Activated T-cell treated with anti-CD3 and anti-CD28 coated beads for 24 hours (primary cell): ENCODE data around the gene ATP2A3.
A peak's percentile ranks its signal among the peaks of the same experiment; 100 is the strongest.

ENCODE experiments used
- DNase-seq: peaks from one replicate; pipeline ENCODE4 v3.0.0-alpha.2; 2020; ENCODE audit warnings: low read depth

Gene ATP2A3

GRCh38 chr17:3910420-3911270, 53.6 kb downstream of the ATP2A3 start:
- no peak for DNase-seq

GRCh38 chr17:3909257-3909656, 55.0 kb downstream of the ATP2A3 start:
- DNase-seq: no peak

GRCh38 chr17:3907483-3908216, 56.6 kb downstream of the ATP2A3 start:
- DNase-seq: no peak

GRCh38 chr17:3906881-3907280, 57.4 kb downstream of the ATP2A3 start:
- DNase-seq: no peak

GRCh38 chr17:3905017-3905520, 59.2 kb downstream of the ATP2A3 start:
- no peak for DNase-seq

GRCh38 chr17:3904501-3904900, 59.7 kb downstream of the ATP2A3 start:
- no peak for DNase-seq

- DNase-seq: no peak
These were observed 60.4 kb downstream of the ATP2A3 start for GRCh38 chr17:3903881-3904290.

GRCh38 chr17:3903051-3903825, 61.0 kb downstream of the ATP2A3 start:
- no peak for DNase-seq

GRCh38 chr17:3900646-3901045, 63.6 kb downstream of the ATP2A3 start:
- DNase-seq: no peak

GRCh38 chr17:3897731-3898130, 66.5 kb downstream of the ATP2A3 start:
- DNase-seq: no peak

- no peak for DNase-seq
These were observed 67.3 kb downstream of the ATP2A3 start for GRCh38 chr17:3896968-3897235.

GRCh38 chr17:3896108-3896967, 67.9 kb downstream of the ATP2A3 start:
- no peak for DNase-seq

GRCh38 chr17:3895354-3895753, 68.9 kb downstream of the ATP2A3 start:
- no peak for DNase-seq

- no peak for DNase-seq
These were observed 69.3 kb downstream of the ATP2A3 start for GRCh38 chr17:3894911-3895343.

GRCh38 chr17:3894188-3894587, 70.0 kb downstream of the ATP2A3 start:
- DNase-seq: no peak

GRCh38 chr17:3893720-3894116, 70.5 kb downstream of the ATP2A3 start:
- no peak for DNase-seq

- peak; percentile 83 for DNase-seq
These were observed 71.1 kb downstream of the ATP2A3 start, which contains the start of gene CAMKK1 for GRCh38 chr17:3893003-3893719. CAMKK1 (minus strand) TSS chr17:3893053; CDS start chr17:3885687, 7,366 bp downstream.

- peak; percentile 38 for DNase-seq
These were observed 71.9 kb downstream of the ATP2A3 start for GRCh38 chr17:3892095-3892998.

GRCh38 chr17:3891626-3892094, 72.6 kb downstream of the ATP2A3 start:
- DNase-seq: no peak

- DNase-seq: no peak
These were observed 73.4 kb downstream of the ATP2A3 start for GRCh38 chr17:3890878-3891219.
